Ishikawa (cell line): ENCODE results near the gene ANKRD11.

Experiments
- CEBPB ChIP-seq: IDR thresholded peaks from 2 replicates; pipeline ENCODE4 v1.6.1; 2012
- CREB1 ChIP-seq: IDR thresholded peaks from 2 replicates; pipeline ENCODE4 v1.6.1; 2012; ENCODE audit warnings: low read depth
- EGR1 ChIP-seq: IDR thresholded peaks from 2 replicates; pipeline ENCODE4 v1.6.1; 2012
- EP300 ChIP-seq: IDR thresholded peaks from 2 replicates; pipeline ENCODE4 v1.6.1; 2012; ENCODE audit warnings: borderline replicate concordance
- FOXM1 ChIP-seq: IDR thresholded peaks from 2 replicates; pipeline ENCODE4 v1.6.1; 2012; ENCODE audit warnings: low read depth, borderline replicate concordance
- NFIC ChIP-seq: IDR thresholded peaks from 2 replicates; pipeline ENCODE4 v1.6.1; 2012
- RAD21 ChIP-seq: IDR thresholded peaks from 2 replicates; pipeline ENCODE4 v1.6.1; 2012; ENCODE audit warnings: low read depth
- TAF1 ChIP-seq: IDR thresholded peaks from 2 replicates; pipeline ENCODE4 v1.6.1; 2012; ENCODE audit warnings: low read depth, mild to moderate bottlenecking
- TCF12 ChIP-seq: IDR thresholded peaks from 2 replicates; pipeline ENCODE4 v1.6.1; 2012; ENCODE audit warnings: low read depth
- TEAD4 ChIP-seq: IDR thresholded peaks from 2 replicates; pipeline ENCODE4 v1.6.1; 2012
- YY1 ChIP-seq: IDR thresholded peaks from 2 replicates; pipeline ENCODE4 v1.6.1; 2012; ENCODE audit warnings: low read depth
- ZBTB7A ChIP-seq: IDR thresholded peaks from 2 replicates; pipeline ENCODE4 v1.6.1; 2012; ENCODE audit warnings: low read depth
- TF ChIP-seq, protein P1 (sequence below): IDR thresholded peaks from 2 replicates; pipeline ENCODE4 v1.6.1; 2012
- TF ChIP-seq, protein P2 (sequence below): IDR thresholded peaks from 2 replicates; pipeline ENCODE4 v1.6.1; 2012; ENCODE audit warnings: low read depth, mild to moderate bottlenecking
- TF ChIP-seq, protein P3 (sequence below): IDR thresholded peaks from 2 replicates; pipeline ENCODE4 v1.6.1; 2012

Gene ANKRD11

DNA sequence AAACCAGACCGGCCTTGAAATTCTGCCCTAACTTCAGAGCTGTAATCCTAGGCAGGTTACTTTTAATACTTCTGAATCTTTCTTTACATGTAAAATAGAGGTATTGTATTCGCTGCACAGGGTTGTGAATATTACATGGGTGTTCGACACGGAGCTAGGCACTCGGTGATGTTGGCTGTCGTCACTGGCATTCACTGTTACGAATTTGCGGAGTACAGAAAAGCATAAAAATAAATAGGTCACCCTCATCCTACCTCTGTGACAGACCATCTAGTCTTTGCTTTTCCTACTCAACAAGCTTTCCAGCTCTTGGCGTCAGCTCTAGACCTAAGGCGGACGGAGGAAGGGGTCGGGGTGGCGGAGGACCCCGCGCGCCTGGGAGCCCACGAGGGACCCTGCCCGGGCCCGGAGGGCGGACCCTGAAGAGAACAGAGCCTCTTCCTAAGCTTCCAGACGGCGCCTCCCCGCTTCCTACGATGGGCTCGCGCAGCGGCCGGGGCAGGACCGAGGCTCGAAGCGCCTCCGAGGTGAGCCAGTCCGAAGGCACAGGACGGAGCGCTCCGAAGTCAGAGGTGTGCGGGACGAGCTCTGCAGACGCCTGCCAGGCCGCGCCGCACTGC, 17.0 kb upstream of the ANKRD11 start:
- TF ChIP-seq RAD21: no peak

DNA sequence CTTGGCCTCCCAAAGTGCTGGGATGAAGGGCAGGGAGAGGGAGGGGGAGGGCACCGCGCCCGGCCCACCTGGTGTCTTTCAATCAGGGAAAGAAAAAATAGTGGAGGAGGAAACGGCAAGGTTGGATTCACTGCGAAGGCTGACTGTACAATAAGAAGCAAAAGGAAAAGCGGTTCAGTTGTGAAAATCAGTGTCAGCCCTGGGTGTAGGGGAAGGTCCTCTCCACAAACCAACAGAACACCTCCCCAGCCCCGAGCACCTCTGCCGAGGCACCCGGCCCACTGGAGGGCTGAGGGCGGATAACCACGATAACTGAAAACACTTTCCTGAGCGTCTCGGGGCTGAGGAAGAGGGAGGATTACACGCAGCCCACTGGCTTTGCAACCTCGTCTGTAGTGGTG, 16.4 kb upstream of the ANKRD11 start:
- TF ChIP-seq CREB1: no peak
- TF ChIP-seq TAF1: no peak
- TF ChIP-seq FOXM1: no peak
- TF ChIP-seq ZBTB7A: no peak
- TF ChIP-seq, protein P1, sequence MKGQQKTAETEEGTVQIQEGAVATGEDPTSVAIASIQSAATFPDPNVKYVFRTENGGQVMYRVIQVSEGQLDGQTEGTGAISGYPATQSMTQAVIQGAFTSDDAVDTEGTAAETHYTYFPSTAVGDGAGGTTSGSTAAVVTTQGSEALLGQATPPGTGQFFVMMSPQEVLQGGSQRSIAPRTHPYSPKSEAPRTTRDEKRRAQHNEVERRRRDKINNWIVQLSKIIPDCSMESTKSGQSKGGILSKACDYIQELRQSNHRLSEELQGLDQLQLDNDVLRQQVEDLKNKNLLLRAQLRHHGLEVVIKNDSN: no peak
- no peak for TF ChIP-seq TEAD4
- no peak for TF ChIP-seq EGR1
- TF ChIP-seq YY1: no peak
- TF ChIP-seq EP300: no peak
- no peak for TF ChIP-seq CEBPB

DNA sequence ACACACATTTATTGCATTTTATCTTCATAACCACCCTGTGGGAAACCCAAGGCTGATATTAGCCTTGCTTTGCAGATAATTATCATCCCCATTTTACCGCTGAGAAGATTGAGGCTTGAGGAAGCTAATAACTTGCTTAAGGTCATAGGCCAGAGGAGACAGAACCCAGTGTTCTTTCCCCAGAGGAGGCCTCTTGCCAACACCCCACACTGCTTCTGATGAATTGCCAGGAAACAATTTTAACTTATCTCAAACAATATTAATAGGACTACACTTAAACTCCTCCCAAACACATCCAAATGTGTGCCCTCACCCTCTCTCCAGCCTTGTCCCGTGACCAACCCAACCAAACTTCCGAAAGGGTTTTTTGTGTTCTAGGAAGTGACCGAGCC, 15.7 kb upstream of the ANKRD11 start:
- no peak for TF ChIP-seq TCF12
- no peak for TF ChIP-seq NFIC
- TF ChIP-seq CREB1: no peak
- TF ChIP-seq, protein P1: no peak
- TF ChIP-seq, protein P2, sequence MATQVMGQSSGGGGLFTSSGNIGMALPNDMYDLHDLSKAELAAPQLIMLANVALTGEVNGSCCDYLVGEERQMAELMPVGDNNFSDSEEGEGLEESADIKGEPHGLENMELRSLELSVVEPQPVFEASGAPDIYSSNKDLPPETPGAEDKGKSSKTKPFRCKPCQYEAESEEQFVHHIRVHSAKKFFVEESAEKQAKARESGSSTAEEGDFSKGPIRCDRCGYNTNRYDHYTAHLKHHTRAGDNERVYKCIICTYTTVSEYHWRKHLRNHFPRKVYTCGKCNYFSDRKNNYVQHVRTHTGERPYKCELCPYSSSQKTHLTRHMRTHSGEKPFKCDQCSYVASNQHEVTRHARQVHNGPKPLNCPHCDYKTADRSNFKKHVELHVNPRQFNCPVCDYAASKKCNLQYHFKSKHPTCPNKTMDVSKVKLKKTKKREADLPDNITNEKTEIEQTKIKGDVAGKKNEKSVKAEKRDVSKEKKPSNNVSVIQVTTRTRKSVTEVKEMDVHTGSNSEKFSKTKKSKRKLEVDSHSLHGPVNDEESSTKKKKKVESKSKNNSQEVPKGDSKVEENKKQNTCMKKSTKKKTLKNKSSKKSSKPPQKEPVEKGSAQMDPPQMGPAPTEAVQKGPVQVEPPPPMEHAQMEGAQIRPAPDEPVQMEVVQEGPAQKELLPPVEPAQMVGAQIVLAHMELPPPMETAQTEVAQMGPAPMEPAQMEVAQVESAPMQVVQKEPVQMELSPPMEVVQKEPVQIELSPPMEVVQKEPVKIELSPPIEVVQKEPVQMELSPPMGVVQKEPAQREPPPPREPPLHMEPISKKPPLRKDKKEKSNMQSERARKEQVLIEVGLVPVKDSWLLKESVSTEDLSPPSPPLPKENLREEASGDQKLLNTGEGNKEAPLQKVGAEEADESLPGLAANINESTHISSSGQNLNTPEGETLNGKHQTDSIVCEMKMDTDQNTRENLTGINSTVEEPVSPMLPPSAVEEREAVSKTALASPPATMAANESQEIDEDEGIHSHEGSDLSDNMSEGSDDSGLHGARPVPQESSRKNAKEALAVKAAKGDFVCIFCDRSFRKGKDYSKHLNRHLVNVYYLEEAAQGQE: no peak
- no peak for TF ChIP-seq CEBPB
- no peak for TF ChIP-seq FOXM1
- no peak for TF ChIP-seq RAD21
- no peak for TF ChIP-seq ZBTB7A
- no peak for TF ChIP-seq TEAD4

DNA sequence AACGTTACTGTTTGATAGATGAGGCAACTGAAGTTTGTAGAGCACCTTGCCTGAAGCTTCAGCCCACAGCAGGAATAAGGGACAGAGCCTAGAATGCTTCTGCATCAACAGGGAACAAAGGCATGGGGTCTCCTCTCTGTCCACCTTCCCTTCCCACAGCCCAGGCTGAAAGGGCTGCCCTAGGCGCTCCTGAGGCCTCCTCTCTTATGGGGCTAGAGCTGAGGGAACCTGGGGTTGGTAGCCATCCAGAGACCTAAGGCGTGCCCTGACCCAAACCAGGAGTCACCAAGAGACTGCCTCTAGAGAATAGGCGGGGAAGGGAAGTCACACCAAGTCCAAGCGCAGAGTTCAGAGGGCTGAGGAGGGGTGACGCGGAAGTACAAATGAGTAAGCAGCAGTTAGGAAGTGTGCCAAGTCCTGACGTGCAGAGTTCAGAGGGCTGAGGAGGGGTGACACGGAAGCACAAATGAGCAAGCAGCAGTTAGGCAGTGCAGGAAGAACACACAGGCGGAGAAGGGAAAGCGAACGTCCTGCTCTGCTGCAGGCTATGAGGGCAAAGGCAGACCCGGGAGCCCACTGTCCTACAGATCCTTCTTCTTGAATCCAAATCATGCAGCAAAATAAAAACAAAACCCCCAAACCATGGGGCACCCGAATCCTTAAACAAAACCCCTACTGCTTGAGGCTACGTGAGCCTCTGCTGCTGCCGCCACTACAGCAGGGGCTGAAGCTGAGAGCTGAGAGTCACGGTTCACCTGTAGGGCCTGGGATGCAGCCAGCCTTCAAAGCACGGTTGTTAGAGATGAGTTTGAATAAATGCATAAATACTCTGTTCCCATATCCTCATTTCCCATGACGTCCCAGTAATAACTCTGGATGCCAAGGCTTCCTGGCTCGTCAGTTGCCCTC, 15.1 kb upstream of the ANKRD11 start:
- TF ChIP-seq NFIC: peak; percentile 86
- TF ChIP-seq TCF12: 0 out of 2 replicates have a peak, but pooled peaks have one; percentile 21
- no peak for TF ChIP-seq YY1
- no peak for TF ChIP-seq FOXM1
- no peak for TF ChIP-seq EGR1
- TF ChIP-seq, protein P3, sequence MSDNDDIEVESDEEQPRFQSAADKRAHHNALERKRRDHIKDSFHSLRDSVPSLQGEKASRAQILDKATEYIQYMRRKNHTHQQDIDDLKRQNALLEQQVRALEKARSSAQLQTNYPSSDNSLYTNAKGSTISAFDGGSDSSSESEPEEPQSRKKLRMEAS: 0 out of 2 replicates have a peak, but pooled peaks have one; percentile 23
- no peak for TF ChIP-seq TAF1
- TF ChIP-seq CREB1: peak; percentile 43; the same call in 1 of the 2 replicates
- no peak for TF ChIP-seq CEBPB
- TF ChIP-seq, protein P1: no peak
- TF ChIP-seq RAD21: no peak
- TF ChIP-seq EP300: no peak

DNA sequence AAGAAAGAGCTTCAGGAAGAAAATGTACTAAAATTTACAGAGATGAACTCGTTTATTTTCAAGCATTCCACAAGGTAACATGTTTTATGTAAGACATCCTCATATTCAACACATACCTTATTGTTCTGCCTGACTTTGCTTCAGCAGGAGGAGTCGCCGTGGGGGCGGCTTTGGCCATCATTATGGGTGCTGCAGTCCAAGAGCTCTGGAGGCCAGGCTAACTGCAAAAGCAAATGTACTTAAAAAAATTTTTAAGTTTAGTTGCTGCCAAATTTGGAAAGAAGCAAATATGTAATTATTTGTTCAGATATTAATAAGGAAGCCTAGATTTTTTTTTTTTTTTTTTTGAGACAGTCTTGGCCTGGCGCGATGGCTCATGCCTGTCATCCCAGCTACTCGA, 13.7 kb upstream of the ANKRD11 start:
- TF ChIP-seq RAD21 (no peak), EGR1 (no peak), TCF12 (no peak), TEAD4 (no peak), FOXM1 (no peak), YY1 (no peak)
- TF ChIP-seq, protein P2: no peak
- TF ChIP-seq, protein P3: no peak
- TF ChIP-seq, protein P1: no peak
